GM03348 (cell line): ENCODE measurements around the gene IDUA.

Experiments
- DNase-seq: peaks from one replicate; pipeline ENCODE4 v3.0.0; 2012; ENCODE audit warnings: low spot score

The IDUA gene

GRCh38 chr4:1031956-1032795, 45.3 kb downstream of the IDUA start:
- no peak for DNase-seq

- no peak for DNase-seq
Measured at GRCh38 chr4:1032861-1033260, 46.0 kb downstream of the IDUA start.

GRCh38 chr4:1033840-1034551, 47.2 kb downstream of the IDUA start:
- peak; percentile 88 for DNase-seq

- DNase-seq: peak; percentile 42
Measured at GRCh38 chr4:1035510-1035909, 48.7 kb downstream of the IDUA start.

GRCh38 chr4:1036095-1036494, 49.3 kb downstream of the IDUA start:
- DNase-seq: no peak

- no peak for DNase-seq
Measured at GRCh38 chr4:1036976-1037810, 50.3 kb downstream of the IDUA start.

- DNase-seq: no peak
Measured at GRCh38 chr4:1038948-1039492, 52.2 kb downstream of the IDUA start.

GRCh38 chr4:1039493-1040343, 52.9 kb downstream of the IDUA start:
- DNase-seq: peak; percentile 81

GRCh38 chr4:1040344-1041146, 53.7 kb downstream of the IDUA start:
- no peak for DNase-seq

GRCh38 chr4:1041147-1041935, 54.5 kb downstream of the IDUA start:
- peak; percentile 50 for DNase-seq

GRCh38 chr4:1041936-1042330, 55.1 kb downstream of the IDUA start:
- no peak for DNase-seq

- DNase-seq: no peak
Measured at GRCh38 chr4:1042352-1043055, 55.7 kb downstream of the IDUA start.

GRCh38 chr4:1043162-1043561, 56.3 kb downstream of the IDUA start:
- DNase-seq: no peak

GRCh38 chr4:1043651-1044468, 57.0 kb downstream of the IDUA start:
- peak; percentile 96 for DNase-seq

- no peak for DNase-seq
Measured at GRCh38 chr4:1044469-1045192, 57.8 kb downstream of the IDUA start.

- DNase-seq: no peak
Measured at GRCh38 chr4:1045193-1045594, 58.4 kb downstream of the IDUA start.

GRCh38 chr4:1045595-1046201, 58.9 kb downstream of the IDUA start:
- no peak for DNase-seq
